ENCODE measurements around the gene TOP2A. TPM values are rescaled to one million over a fixed set of nuclear protein-coding genes. Genes with fewer than 3 reads are reported as not detected.

Gene TOP2A
- total RNA-seq, 1 donor from 2014 or later: 27.8 TPM

DNA sequence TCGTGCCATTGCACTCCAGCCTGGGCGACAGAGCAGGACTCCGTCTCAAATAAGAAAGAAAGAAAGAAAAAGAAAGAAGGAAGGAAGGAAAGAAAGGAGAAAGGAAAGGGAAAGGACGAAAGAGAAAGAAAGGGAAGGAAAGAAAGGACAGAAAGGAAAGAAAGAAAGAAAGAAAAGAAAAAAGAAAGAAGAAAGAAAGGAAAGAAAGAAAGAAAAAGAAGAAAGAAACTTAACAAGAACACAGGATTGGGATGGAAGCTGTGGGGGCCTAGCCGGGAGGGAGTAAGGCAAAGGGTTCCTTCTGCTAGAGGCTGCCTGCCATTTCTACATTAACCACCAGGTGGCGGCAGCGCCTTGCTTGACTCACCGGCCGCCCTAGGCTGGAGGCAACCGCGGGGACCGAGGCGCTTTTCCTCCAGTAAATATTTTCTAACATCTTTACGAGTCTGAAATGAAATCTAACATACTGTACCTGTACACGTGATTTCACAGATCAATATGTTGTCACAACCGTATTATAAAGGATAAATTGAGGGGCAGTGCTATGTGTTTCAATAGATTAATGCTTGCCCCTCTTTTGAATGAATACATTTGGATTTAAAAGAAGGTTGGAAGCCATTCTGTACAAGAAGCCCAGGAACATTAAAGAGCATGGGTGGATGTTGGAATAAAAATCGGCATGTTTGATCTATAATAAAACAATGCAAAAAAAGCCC is 59.2 kb downstream of the TOP2A start:
- Mint-ChIP-seq H3K36me3 (ENCODE audit: low read depth) (peaks cover 8% of the 10 kb centered on the region), H3K4me1 (ENCODE audit: low read depth) (peaks cover 17% of the 10 kb centered on the region), H3K9me3 (ENCODE audit: low read depth) (no peaks in the 10 kb centered on the region), H3K4me3 (ENCODE audit: unreplicated experiment) (peak overlapping the region; percentile 16), H3K27me3 (ENCODE audit: low read depth) (no peaks in the 10 kb centered on the region), H3K27ac (ENCODE audit: unreplicated experiment) (peak overlapping the region; percentile 81)
- TF ChIP-seq, protein P1, sequence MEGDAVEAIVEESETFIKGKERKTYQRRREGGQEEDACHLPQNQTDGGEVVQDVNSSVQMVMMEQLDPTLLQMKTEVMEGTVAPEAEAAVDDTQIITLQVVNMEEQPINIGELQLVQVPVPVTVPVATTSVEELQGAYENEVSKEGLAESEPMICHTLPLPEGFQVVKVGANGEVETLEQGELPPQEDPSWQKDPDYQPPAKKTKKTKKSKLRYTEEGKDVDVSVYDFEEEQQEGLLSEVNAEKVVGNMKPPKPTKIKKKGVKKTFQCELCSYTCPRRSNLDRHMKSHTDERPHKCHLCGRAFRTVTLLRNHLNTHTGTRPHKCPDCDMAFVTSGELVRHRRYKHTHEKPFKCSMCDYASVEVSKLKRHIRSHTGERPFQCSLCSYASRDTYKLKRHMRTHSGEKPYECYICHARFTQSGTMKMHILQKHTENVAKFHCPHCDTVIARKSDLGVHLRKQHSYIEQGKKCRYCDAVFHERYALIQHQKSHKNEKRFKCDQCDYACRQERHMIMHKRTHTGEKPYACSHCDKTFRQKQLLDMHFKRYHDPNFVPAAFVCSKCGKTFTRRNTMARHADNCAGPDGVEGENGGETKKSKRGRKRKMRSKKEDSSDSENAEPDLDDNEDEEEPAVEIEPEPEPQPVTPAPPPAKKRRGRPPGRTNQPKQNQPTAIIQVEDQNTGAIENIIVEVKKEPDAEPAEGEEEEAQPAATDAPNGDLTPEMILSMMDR (IDR thresholded peaks at IDR 0.05): peak; percentile 99
- DNase-seq (ENCODE audit: low spot score): no peak

DNA sequence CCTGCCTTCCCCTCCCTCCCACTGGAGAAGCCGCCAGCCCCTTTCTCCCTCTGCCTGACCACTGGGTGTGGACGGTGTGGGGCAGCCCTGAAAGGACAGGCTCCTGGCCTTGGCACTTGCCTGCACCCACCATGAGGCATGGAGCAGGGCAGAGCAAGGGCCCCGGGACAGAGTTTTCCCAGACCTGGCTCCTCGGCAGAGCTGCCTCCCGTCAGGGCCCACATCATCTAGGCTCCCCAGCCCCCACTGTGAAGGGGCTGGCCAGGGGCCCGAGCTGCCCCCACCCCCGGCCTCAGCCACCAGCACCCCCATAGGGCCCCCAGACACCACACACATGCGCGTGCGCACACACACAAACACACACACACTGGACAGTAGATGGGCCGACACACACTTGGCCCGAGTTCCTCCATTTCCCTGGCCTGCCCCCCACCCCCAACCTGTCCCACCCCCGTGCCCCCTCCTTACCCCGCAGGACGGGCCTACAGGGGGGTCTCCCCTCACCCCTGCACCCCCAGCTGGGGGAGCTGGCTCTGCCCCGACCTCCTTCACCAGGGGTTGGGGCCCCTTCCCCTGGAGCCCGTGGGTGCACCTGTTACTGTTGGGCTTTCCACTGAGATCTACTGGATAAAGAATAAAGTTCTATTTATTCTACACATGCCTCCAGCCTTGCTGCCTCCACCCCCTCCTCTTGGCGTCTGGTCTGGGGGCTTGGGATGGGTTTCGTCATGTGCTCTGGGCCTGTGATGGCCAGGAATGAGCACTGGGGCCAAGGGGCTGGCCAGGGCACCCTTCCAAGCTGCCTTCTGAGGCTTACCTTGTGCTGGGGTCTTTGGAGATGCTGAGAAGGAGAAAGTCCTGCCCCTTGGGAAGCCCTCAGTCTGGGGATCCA is 60.5 kb downstream of the TOP2A start:
- Mint-ChIP-seq H3K27ac (ENCODE audit: unreplicated experiment) (peak overlapping the region; percentile 81), H3K27me3 (ENCODE audit: low read depth) (no peaks in the 10 kb centered on the region), H3K36me3 (ENCODE audit: low read depth) (peaks cover 16% of the 10 kb centered on the region), H3K4me3 (ENCODE audit: unreplicated experiment) (no peak overlapping the region), H3K4me1 (ENCODE audit: low read depth) (peaks cover 13% of the 10 kb centered on the region), H3K9me3 (ENCODE audit: low read depth) (no peaks in the 10 kb centered on the region)
- no peak for DNase-seq (ENCODE audit: low spot score)
- TF ChIP-seq, protein P1 (IDR thresholded peaks at IDR 0.05): no peak

DNA sequence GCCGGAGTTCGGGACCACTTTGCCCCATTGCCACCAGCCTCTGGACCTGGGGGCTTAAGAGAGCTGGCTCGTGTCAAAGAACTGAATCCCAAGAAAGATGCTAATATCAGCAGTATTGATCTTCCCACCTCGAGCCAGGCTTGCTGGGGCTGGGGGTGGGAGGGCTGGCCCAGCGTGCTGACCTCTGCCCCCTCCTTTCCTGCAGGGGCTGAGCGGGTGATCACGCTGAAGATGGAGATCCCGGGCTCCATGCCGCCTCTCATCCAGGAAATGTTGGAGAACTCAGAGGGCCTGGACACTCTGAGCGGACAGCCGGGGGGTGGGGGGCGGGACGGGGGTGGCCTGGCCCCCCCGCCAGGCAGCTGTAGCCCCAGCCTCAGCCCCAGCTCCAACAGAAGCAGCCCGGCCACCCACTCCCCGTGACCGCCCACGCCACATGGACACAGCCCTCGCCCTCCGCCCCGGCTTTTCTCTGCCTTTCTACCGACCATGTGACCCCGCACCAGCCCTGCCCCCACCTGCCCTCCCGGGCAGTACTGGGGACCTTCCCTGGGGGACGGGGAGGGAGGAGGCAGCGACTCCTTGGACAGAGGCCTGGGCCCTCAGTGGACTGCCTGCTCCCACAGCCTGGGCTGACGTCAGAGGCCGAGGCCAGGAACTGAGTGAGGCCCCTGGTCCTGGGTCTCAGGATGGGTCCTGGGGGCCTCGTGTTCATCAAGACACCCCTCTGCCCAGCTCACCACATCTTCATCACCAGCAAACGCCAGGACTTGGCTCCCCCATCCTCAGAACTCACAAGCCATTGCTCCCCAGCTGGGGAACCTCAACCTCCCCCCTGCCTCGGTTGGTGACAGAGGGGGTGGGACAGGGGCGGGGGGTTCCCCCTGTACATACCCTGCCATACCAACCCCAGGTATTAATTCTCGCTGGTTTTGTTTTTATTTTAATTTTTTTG is 61.6 kb downstream of the TOP2A start:
- no peak overlapping the region for H3K27ac Mint-ChIP-seq (ENCODE audit: unreplicated experiment)

DNA sequence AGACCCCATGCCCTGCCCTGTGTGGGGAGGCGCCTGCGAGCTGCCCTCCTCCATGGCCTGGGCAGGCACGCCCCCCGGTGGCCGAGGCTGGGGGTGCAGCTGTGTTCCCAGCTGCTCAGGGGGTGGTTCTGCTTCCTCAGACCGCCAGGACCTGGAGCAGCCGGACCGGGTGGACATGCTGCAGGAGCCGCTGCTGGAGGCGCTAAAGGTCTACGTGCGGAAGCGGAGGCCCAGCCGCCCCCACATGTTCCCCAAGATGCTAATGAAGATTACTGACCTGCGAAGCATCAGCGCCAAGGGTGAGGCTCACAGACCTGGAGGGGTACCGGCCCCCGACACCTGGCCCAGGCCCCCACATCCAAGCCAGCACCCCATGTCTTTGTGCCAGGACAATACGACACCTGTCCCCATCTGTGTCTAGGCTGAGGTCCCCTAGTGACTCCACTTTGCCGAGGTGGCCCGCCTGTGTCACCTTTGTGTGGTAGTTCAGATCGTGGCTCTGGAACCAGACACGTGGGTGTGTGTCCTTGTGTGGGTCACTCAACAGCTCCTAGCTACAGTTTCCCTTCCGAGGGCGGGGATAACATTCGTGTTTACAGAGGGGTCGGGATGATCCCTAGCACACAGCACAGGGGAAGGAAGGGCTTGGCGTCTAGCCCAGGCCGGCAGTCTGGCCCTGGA is 62.4 kb downstream of the TOP2A start:
- peaks cover 14% of the 10 kb centered on the region for H3K4me1 Mint-ChIP-seq (ENCODE audit: low read depth)
- TF ChIP-seq, protein P1 (IDR thresholded peaks at IDR 0.05): peak; percentile 96
- H3K4me3 Mint-ChIP-seq (ENCODE audit: unreplicated experiment): no peak overlapping the region
- peaks cover 19% of the 10 kb centered on the region for H3K36me3 Mint-ChIP-seq (ENCODE audit: low read depth)
- no peaks in the 10 kb centered on the region for H3K27me3 Mint-ChIP-seq (ENCODE audit: low read depth)
- no peaks in the 10 kb centered on the region for H3K9me3 Mint-ChIP-seq (ENCODE audit: low read depth)
- no peak for DNase-seq (ENCODE audit: low spot score)
- no peak overlapping the region for H3K27ac Mint-ChIP-seq (ENCODE audit: unreplicated experiment)

More for the DNA sequence above, 61.6 kb downstream of the TOP2A start:
- H3K36me3 Mint-ChIP-seq (ENCODE audit: low read depth): peaks cover 19% of the 10 kb centered on the region
- no peaks in the 10 kb centered on the region for H3K27me3 Mint-ChIP-seq (ENCODE audit: low read depth)
- peaks cover 13% of the 10 kb centered on the region for H3K4me1 Mint-ChIP-seq (ENCODE audit: low read depth)
- no peak for DNase-seq (ENCODE audit: low spot score)
- no peaks in the 10 kb centered on the region for H3K9me3 Mint-ChIP-seq (ENCODE audit: low read depth)
- H3K4me3 Mint-ChIP-seq (ENCODE audit: unreplicated experiment): no peak overlapping the region
- TF ChIP-seq, protein P1 (IDR thresholded peaks at IDR 0.05): no peak

All from chondrocyte (in vitro differentiated cells).